DND-41 (cell line): ENCODE measurements around the gene AMD1.

Experiments used
- EZH2 ChIP-seq: IDR thresholded peaks from 3 replicates; pipeline ENCODE4 v1.6.1; 2012; ENCODE audit warnings: borderline replicate concordance, low read depth, mild to moderate bottlenecking, moderate library complexity, low read length, inconsistent platforms; ENCODE audit not compliant: severe bottlenecking
- TF ChIP-seq, protein P1 (sequence below): IDR thresholded peaks from 2 replicates; pipeline ENCODE4 v1.5.1; 2012; ENCODE audit warnings: borderline replicate concordance, low read length, moderate library complexity, mild to moderate bottlenecking; ENCODE audit not compliant: poor library complexity, severe bottlenecking; ENCODE audit errors: extremely low read depth

DNA sequence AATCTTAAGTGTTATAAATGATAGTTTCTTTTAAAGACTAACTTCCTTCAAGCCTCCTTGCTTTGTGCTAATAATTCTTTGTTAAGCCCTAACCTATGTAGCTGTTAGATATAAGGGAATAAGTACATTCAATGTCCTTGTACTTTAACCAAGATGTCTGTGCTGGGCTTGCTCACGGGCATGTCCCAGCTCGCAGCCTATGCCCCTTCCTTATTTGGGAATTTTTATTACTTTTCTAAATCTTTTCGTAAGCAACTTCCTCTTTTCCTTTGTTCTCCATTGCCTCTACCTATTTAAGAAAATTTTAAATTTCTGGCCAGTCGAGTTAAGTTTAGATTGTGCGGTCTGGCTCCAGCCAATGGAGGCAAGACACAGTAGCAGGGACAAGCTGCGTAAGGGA, 33.3 kb upstream of the AMD1 start:
- TF ChIP-seq, protein P1, sequence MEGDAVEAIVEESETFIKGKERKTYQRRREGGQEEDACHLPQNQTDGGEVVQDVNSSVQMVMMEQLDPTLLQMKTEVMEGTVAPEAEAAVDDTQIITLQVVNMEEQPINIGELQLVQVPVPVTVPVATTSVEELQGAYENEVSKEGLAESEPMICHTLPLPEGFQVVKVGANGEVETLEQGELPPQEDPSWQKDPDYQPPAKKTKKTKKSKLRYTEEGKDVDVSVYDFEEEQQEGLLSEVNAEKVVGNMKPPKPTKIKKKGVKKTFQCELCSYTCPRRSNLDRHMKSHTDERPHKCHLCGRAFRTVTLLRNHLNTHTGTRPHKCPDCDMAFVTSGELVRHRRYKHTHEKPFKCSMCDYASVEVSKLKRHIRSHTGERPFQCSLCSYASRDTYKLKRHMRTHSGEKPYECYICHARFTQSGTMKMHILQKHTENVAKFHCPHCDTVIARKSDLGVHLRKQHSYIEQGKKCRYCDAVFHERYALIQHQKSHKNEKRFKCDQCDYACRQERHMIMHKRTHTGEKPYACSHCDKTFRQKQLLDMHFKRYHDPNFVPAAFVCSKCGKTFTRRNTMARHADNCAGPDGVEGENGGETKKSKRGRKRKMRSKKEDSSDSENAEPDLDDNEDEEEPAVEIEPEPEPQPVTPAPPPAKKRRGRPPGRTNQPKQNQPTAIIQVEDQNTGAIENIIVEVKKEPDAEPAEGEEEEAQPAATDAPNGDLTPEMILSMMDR, result no peak
- TF ChIP-seq EZH2, result no peak
